Measurements from ENCODE around the gene TSPAN11. TPM values are rescaled to one million over a fixed set of nuclear protein-coding genes. Genes with fewer than 3 reads are reported as not detected.

TSPAN11 gene
- total RNA-seq, 1 experiment from 2014 or later = not detected

GRCh38 chr12:31018106-31018789, 91.7 kb downstream of the TSPAN11 start:
- H3K4me1 Mint-ChIP-seq (ENCODE audit: low read depth, unreplicated experiment) = peaks cover 9% of the 10 kb centered on the region
- BruUV-seq (replicated peaks) = no TSS peak
- H3K27me3 Mint-ChIP-seq (ENCODE audit: insufficient read depth, unreplicated experiment) = peaks cover 14% of the 10 kb centered on the region
- Histone ChIP-seq H3K4me1 (peaks cover 7% of the 10 kb centered on the region; the same call in 1 of the 2 replicates), H3K27me3 (replicated peaks; ENCODE audit: control insufficient read depth, insufficient read depth, low read length) (no peaks in the 10 kb centered on the region), H3K4me3 (ENCODE audit: low read depth, low read length) (no peak overlapping the region), H3K36me3 (ENCODE audit: control insufficient read depth, insufficient read depth, low read length) (no peaks in the 10 kb centered on the region), H3K9me3 (no peaks in the 10 kb centered on the region)
- H3K36me3 Mint-ChIP-seq (ENCODE audit: insufficient read depth, unreplicated experiment) = no peaks in the 10 kb centered on the region
- H3K9me3 Mint-ChIP-seq (ENCODE audit: unreplicated experiment) = no peaks in the 10 kb centered on the region
- TF ChIP-seq CTCF (IDR thresholded peaks at IDR 0.05; ENCODE audit: insufficient read depth in 1 of 2, low read depth in 1 of 2, low read length in 1 of 2, severe bottlenecking in 1 of 2, unreplicated experiment in 1 of 2) = no peak
- no peak overlapping the region for H3K27ac Mint-ChIP-seq (ENCODE audit: unreplicated experiment)
- intact Hi-C loops (cut with micrococcal nuclease; ENCODE audit: unreplicated experiment) = no loop called here
- no peak overlapping the region for H3K4me3 Mint-ChIP-seq (ENCODE audit: unreplicated experiment)
- peak in 1 of 2 experiments; percentile 27 for DNase-seq
- POLR2A ChIA-PET = no interaction called here
- CTCF ChIA-PET = interaction anchor here (0.6 kb wide), 1 partner anchor 1447 kb away, joined by 9 read pairs; no protein-coding TSS in a partner anchor

- H3K4me1 ChIP-seq = peaks cover 7% of the 10 kb centered on the region; the same call in 1 of the 2 replicates
- TF ChIP-seq CTCF (IDR thresholded peaks at IDR 0.05; ENCODE audit: insufficient read depth in 1 of 2, low read depth in 1 of 2, low read length in 1 of 2, severe bottlenecking in 1 of 2, unreplicated experiment in 1 of 2) = no peak
- intact Hi-C loops (cut with micrococcal nuclease; ENCODE audit: unreplicated experiment) = no loop called here
- H3K27ac Mint-ChIP-seq (ENCODE audit: unreplicated experiment) = no peak overlapping the region
- no peaks in the 10 kb centered on the region for H3K9me3 ChIP-seq
- H3K27me3 ChIP-seq (replicated peaks; ENCODE audit: control insufficient read depth, insufficient read depth, low read length) = no peaks in the 10 kb centered on the region
- CTCF ChIA-PET = interaction anchor here (0.6 kb wide), 2 partner anchors 31 to 1448 kb away, joined by 3 to 9 read pairs; no protein-coding TSS in a partner anchor
- no peak overlapping the region for H3K4me3 Mint-ChIP-seq (ENCODE audit: unreplicated experiment)
- no peak overlapping the region for H3K4me3 ChIP-seq (ENCODE audit: low read depth, low read length)
- no peak for DNase-seq
- no peaks in the 10 kb centered on the region for H3K36me3 ChIP-seq (ENCODE audit: control insufficient read depth, insufficient read depth, low read length)
- POLR2A ChIA-PET = no interaction called here
- H3K4me1 Mint-ChIP-seq (ENCODE audit: low read depth, unreplicated experiment) = peaks cover 9% of the 10 kb centered on the region
- peaks cover 14% of the 10 kb centered on the region for H3K27me3 Mint-ChIP-seq (ENCODE audit: insufficient read depth, unreplicated experiment)
- no peaks in the 10 kb centered on the region for H3K9me3 Mint-ChIP-seq (ENCODE audit: unreplicated experiment)
- no peaks in the 10 kb centered on the region for H3K36me3 Mint-ChIP-seq (ENCODE audit: insufficient read depth, unreplicated experiment)
- BruUV-seq (replicated peaks) = no TSS peak
Measured at GRCh38 chr12:31018790-31019505, 92.4 kb downstream of the TSPAN11 start.

- Histone ChIP-seq H3K4me3 (ENCODE audit: low read depth, low read length) (no peak overlapping the region), H3K36me3 (ENCODE audit: control insufficient read depth, insufficient read depth, low read length) (no peaks in the 10 kb centered on the region), H3K4me1 (peaks cover 7% of the 10 kb centered on the region; the same call in 1 of the 2 replicates), H3K27me3 (replicated peaks; ENCODE audit: control insufficient read depth, insufficient read depth, low read length) (no peaks in the 10 kb centered on the region), H3K9me3 (no peaks in the 10 kb centered on the region)
- no TSS peak for BruUV-seq (replicated peaks)
- no peak for DNase-seq
- Mint-ChIP-seq H3K9me3 (ENCODE audit: unreplicated experiment) (no peaks in the 10 kb centered on the region), H3K36me3 (ENCODE audit: insufficient read depth, unreplicated experiment) (no peaks in the 10 kb centered on the region), H3K27ac (ENCODE audit: unreplicated experiment) (no peak overlapping the region), H3K4me1 (ENCODE audit: low read depth, unreplicated experiment) (peaks cover 9% of the 10 kb centered on the region), H3K27me3 (ENCODE audit: insufficient read depth, unreplicated experiment) (peaks cover 14% of the 10 kb centered on the region), H3K4me3 (ENCODE audit: unreplicated experiment) (no peak overlapping the region)
- intact Hi-C loops (cut with micrococcal nuclease; ENCODE audit: unreplicated experiment) = no loop called here
- ChIA-PET POLR2A (no interaction called here), CTCF (interaction anchor here (0.6 kb wide), 1 partner anchor 32 kb away, joined by 3 read pairs; no protein-coding TSS in a partner anchor)
- no peak for TF ChIP-seq CTCF (IDR thresholded peaks at IDR 0.05; ENCODE audit: insufficient read depth in 1 of 2, low read depth in 1 of 2, low read length in 1 of 2, severe bottlenecking in 1 of 2, unreplicated experiment in 1 of 2)
Measured at GRCh38 chr12:31019561-31019960, 93.0 kb downstream of the TSPAN11 start.
